NCI-H2171 treated with DMSO at 0.1 percent for 48 hours (cell line): ENCODE data around the gene MRPS2.

Experiments used
- DNase-seq: peaks from one replicate; lab custom pipeline; 2025; lab: John Stamatoyannopoulos, UW

The MRPS2 gene

DNA sequence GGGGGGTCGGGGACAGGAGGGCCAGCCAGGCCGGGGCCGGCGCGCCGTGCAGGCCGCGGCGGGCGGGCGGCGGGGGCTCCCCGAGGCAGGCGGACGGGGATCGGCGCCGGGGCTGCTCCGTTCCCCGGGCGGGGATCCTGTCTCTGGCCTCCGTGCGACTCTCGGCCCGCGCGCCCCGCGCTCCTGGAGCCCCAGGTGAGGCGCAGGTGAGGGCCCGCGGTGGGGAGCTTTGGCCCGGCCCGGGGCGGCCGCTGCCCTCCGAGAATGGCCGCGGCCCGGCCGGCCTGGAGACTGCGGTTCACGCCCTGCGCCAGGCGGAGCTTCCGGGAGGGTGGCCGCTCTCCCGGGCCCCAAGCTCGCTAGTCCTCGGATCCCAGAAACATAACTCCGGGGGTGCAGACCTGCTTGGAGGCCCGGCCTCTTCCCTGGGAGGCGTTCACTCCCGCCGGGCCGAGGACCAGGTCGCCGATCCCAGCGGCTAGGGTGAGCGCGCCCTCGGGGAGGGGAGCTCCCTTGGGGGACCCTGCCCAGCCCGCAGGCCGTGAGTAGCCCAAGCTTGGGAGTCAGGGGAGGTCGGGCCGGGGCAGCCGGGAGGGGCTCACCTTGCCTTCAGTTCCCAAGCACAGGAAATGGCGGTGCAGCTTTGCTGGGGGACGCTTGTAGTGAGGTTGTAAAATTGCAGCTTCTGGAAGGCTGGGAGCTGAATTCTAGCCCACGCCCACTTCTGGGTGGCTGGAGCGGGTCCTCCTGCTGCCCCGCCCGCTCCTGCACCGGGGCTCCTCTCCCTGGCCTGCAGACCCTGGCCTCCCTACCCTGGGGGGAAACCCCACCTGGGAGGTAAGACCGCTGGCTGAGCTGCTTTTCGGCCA, 20.2 kb upstream of the MRPS2 start:
- DNase-seq: peak; percentile 31

DNA sequence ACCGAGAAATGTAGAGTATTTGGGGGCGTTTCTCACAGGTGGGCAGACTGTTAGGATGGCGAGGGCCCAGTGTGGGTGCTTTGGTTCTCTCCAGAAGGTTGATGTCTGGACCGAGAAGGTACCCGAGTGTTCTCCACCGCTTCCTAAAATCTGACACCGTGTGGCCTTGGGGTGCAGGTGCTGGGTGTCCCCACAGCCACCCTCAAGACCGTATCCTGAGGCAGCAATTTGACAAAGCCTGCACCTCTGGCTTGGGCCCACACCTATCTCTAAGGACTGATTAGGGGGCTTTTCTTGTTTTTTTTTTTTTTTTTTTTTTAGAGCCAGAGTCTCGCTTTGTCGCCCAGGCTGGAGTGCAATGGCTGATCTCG, 19.6 kb upstream of the MRPS2 start:
- DNase-seq: no peak

DNA sequence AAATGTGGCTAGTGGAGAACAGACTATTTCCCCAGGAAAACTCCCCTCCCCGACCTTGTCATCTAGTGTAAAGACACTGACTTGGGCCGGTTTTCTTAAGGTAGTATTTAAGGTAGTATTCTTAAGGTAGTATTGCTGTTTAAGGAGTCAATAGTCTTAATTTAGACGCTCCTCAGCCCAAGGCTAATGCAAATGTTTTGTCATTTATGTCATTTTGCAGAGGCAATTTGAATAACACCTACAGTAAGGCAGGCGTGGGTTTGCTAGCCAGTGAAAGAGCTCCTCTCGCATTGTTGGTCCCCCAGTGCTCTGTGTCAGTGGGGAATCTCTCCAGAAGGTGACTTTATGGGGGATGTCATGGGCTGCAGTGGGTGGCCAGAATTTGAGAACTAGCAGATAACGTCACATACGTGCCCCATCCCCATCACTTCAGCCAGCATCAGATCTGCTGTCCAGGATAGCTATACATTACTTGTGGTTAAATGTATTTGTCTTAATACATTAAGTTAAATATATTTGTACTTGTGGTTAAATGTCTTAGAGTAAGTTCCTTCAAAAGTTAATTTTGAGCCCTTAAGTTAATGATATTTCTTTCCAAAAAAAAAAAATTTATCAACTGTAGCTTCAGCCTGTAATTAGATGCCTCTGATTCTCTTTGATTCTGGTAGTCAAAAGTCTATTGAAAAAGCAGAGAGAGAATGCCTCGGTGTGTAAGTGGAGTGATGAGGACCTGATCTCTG, 18.3 kb upstream of the MRPS2 start:
- no peak for DNase-seq

DNA sequence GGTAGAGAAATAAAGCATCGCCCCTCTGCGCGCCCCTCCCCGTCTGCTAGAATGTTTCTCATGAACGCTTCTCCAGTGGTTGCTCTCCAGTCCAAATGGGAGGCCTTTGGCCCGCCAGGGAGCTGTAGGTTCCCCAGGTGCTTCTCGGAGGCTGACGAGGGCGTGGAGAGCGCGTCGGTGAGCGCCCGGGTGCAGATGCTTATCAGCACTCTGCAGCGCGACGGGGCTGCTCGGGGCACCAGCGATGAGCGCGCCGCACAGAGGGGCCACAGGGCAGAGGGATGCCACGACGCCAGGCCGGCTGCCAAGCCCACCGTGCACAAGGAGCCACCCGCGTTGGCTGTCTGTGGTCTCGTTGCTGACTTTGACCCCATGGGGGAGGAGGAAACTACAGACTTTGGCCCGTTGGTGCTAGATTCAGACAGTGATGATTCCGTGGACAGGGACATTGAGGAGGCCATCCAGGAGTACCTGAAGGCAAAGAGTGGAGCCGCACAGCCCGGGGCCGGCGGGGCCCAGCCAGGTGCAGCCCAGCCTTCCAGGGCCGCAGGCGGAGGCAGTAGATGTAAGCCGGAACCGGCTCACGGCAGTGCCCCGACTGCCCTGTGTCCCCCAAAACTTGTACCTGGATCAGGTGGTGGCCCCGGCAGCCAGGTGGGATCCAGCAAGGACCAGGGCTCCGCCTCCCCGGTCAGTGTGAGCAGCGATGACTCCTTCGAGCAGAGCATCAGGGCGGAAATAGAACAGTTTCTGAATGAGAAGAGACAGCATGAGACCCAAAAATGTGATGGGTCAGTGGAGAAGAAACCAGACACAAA, 15.8 kb upstream of the MRPS2 start:
- DNase-seq: no peak

DNA sequence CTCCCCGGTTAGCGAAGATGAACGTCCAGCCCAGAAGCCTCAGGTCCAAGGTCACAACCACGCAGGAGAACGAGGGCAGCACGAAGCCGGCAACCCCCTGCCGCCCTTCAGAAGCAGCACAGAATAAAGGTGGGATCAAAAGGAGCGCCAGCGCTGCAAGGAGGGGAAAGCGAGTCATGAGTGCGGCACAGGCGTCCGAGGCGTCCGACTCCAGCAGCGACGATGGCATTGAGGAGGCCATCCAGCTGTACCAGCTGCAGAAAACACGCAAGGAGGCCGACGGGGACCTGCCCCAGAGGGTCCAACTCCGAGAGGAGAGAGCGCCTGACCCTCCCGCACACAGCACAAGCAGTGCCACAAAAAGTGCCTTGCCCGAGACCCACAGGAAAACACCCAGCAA, 15.1 kb upstream of the MRPS2 start:
- DNase-seq: no peak

DNA sequence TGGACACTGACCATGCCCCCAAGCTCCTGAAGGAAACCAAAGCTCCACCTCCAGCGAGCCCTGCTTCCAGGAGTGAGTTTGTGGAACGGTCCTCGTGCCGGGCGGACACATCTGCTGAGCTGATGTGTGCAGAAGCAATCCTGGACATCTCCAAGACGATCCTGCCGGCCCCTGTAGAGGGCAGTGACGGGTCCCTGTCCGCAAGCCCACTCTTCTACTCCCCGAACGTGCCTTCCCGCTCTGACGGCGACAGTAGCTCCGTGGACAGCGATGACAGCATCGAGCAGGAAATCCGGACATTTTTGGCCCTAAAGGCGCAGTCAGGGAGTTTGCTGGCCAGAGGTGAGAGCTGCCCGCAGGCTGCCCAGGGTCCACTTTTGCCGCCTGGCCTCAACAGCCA, 14.7 kb upstream of the MRPS2 start:
- DNase-seq: no peak

DNA sequence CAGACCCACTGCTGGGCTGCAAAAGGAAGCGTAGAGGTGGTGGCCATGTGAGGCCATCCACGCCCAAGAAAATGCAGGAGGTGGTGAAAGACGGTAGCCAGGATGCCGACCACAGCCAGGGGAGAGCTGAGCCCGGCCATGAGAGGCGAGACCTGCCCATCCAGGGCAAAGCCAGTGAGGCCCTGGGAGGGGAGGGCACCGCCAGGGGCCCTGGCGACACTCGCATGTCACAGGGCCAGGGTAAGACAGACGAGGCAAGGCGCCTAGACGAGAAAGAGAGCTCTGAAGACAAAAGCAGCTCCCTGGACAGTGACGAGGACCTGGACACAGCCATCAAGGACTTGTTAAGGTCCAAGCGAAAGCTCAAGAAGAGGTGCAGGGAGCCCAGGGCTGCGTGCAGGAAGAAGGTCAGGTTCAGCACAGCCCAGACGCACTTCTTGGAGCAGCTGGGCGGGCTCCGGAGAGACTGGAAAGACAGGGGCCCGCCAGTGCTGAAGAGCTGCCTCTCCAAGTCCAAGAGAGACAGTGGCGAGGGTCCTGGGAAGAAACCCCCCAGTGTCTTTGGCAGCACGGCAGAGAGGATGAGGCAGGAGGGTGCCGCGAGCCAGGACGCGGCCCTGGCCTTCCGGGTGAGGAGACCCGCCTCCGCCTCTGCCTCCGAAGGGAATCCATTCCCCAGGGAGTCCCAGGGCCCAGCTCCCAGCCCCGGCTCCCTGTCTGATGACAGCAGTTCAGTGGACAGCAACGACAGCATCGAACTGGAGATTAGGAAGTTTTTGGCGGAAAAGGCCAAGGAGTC, 14.0 kb upstream of the MRPS2 start:
- no peak for DNase-seq

DNA sequence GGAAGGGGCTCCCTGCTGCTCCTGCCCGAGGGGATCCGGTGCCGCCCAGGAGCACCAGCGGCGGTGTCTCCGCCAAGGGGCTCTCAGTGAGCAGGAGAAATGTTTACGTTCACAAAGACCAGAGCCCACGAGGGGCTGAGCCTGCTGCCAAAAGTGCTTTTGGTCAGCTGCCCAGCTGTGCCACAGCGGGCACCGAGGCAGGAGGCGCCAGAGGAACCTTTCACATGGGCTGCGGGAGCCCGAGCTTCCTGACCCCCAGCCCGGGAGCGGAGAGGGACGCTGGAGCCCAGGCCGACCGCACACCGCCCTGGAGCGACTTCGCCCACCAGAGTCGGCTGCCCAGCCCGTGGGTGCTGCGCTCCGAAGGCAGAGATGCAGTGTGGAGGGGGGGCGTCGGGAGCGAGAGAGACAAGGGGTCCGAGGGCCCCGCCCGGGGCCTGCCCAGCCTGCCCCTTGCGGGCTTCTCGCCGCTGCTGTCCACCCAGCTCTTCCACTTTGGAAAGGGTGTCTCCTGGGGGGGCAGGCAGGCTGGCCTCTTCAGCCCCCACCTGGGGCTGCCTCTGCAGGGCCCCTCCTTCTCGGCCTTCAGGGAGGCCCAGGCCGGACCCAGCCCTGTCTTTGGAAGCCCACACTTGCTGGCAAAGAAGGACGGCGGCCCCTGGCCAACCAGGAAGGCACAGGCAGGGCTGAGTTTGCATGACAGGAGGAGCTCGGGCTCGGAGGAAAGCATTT, 13.0 kb upstream of the MRPS2 start:
- DNase-seq: no peak

DNA sequence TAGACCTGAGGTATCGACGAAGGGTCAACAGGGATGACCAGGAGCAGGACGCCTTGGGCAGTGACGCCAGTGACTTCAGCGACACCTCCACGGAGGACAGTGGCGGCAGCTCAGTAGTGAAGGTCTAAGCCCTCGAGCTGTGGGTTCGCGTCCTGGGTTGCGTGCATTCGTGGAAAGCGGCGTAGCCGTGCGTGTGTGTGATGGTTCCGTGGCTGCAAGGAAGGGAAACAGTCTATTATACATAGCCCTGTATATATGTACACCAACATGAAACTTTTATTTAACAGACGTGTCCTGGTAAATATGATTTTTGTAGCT, 12.5 kb upstream of the MRPS2 start:
- DNase-seq: no peak

DNA sequence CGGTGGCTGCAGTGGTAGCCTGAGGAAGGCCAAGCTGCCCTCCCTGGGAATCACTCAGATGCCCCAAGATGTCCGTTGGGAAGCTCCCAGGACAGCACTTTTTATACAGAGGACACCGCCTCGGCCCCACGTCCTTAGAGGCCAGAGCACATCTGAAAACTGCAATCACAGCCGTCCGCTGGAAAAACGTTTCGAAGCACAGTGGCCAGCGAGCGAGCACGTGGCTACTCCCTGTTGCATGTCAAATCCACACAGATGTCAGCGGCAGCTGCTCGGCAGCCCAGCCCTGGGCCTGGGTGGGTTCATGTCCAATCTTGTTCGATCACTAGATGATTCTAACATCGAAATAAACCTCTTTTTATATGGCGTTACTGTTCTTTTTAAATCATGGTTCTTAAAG, 12.0 kb upstream of the MRPS2 start:
- no peak for DNase-seq

DNA sequence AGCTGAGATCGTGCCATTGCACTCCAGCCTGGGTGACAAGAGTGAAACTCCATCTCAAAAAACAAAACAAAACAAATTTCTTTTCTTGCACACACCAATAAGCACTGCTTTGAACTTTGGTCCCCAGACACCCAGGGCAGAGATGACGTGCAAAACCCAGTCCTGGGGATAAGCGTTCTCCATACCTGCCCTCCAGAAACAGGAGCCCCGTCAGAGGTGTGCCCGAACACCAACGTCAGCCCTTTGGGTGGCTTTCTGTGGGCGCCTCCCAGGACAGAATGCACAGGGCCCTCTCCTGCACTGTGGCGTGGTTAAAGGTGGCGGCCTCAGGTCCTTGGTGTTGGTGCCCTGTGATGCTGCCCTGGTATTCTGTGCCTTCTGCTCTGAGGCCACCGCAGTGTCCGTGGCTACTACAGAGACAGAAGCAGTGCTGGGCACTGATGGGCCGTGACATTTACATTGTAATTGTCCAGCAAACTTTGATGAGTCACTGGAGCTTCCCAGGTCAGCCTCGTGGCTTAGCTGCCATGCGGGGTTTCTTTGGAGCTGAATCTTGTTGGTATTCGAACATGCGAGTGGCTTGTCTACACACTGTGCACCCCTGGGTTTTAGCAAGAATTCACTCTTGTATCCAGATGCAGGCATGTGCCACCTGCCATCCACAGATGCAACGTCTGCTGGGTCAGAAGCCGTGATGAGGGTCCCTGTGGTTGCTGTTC, 11.1 kb upstream of the MRPS2 start:
- DNase-seq: no peak

DNA sequence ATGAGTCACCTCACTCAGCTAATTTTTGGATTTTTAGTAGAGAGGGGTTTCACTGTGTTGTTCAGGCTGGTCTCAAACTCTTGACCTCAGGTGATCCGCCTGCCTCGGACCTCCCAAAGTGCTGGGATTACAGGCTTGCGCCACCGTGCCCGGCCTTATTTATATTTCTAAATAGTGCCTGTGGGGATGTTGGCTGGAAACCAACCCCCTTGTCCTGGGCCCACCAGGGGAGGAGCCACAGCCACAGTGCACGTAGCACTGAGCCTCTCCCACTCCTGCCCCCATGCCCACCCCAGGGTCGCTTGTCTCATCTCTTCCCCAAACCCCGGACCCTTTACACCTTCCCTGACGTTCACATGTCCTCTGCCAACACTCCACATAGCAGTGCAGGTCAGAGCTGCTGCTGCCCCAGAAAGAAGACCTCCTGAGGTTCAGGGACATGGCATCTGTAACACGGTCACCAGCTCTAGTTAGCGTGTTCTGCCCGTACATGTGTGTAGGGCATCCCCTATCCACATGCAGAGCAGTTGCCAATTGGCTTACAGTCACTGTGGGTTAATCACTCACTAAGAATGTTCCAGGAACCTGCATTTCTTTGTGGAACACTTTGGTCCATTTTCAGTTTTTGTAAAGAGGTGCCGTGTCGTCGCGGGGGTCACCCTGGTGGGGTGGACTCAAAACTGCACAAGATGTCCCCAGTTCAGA, 10.2 kb upstream of the MRPS2 start:
- no peak for DNase-seq

DNA sequence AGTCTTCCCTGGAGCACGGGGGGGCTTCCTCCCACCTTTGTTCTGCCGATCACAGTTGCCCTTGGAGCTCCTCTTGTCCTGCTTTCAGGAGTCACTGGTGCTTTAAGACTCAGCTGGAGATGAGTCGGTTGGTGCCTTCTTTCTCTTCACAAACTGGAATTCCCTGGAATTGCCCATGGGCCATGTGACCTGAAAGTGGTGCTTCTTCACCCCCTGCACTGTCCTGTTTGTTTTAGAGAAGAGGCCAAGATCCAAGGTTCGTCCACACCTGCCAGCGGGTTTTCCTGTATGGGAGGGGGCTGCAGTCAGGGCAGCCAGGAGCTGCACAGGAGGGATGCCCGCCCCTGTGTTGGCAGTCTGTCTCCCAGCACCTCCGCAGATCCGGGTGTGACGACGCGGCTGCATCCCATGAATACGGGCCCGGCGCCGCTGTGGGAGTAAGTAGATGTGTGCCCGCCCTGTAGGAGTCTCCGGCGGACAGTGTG, 9.5 kb upstream of the MRPS2 start:
- no peak for DNase-seq

DNA sequence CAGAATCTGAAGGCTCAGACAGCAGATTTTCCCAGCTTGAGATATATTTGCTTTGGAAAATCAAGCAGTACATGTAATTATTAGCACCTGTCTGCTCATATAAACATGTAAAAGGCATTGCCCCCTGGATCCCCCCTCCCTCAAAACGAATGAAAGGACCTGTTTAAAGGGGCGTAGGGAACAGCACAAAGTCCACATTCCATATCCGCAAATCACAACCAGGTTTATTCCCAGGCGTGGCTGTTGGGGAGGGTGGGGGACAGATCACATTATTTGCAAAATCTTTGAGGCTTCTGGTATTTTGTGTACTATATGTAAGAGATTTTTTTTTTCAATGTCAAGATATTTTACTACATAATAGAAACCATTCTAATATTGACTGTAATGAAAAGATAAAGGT, 8.7 kb upstream of the MRPS2 start:
- no peak for DNase-seq

DNA sequence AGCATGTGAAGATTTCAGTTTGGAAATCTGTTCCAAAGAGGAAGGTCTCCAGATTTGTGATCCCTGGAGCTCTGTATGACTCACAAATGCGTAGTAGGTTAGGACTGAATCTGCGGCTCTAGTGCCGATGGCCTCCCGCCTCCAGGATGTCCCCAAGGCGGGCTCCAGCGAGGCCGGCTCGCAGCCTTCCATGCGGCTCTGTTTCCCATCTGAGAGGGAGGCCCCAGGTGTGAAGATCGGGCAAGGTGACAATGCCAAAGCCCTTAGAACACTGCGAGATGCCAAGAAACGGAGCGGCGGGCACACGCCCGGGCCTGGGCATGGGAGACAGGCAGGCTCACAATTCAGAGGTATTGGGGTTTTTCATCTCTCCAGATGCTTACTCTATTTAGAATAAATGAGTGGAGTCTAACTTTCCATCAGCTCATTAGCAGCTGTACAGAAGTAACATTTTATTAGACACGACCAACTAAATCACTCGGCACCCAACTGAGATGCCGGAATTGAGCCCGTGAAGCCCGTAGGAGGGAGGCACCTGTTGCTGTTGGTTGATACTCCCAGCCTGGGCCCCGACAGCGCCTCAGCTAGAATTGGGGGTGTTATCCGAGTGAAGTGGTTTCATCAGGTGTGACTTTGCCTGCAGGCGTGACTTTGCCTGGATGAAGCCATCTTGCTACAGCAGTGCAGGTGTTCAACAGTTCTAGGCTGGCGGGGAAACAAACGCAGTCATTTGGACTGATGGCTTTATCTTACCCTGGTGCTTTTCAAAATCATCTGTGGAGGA, 7.4 kb upstream of the MRPS2 start:
- no peak for DNase-seq

DNA sequence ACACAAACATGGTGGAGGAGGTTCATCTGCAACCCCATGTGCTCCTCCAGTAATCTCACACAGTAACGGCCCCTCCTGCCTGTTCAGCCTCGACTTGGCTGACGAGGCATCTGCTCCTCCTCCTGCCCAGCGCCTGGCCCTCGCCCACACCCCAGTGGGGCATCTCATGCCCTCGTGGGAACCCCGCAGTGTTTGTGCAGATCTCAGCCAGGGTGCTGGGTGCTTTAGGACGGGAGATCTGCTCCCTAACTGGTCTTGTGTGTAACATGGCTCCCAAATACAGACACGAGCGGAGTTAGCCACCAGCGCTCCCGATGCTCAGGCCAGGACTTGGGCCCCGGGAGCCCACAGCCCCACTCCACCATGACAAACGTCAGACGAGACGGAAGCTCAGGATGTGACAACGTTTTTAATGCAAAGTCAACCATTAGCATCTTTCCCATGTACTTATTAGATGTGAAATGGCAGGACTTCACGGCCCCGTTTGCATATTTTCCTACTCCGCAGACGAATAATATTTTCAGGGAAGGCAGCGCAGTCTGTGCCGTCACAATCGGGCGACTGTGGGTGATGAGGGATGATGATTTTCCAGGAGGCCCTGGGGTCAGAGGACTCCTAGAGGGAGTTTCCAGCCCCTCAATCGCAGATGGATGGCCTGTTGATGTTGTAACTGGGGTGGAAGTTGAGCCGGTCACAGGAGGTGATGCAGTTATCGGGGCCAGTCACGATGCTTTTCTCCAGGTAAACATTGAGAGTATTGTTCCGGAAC, 5.5 kb upstream of the MRPS2 start:
- DNase-seq: no peak

DNA sequence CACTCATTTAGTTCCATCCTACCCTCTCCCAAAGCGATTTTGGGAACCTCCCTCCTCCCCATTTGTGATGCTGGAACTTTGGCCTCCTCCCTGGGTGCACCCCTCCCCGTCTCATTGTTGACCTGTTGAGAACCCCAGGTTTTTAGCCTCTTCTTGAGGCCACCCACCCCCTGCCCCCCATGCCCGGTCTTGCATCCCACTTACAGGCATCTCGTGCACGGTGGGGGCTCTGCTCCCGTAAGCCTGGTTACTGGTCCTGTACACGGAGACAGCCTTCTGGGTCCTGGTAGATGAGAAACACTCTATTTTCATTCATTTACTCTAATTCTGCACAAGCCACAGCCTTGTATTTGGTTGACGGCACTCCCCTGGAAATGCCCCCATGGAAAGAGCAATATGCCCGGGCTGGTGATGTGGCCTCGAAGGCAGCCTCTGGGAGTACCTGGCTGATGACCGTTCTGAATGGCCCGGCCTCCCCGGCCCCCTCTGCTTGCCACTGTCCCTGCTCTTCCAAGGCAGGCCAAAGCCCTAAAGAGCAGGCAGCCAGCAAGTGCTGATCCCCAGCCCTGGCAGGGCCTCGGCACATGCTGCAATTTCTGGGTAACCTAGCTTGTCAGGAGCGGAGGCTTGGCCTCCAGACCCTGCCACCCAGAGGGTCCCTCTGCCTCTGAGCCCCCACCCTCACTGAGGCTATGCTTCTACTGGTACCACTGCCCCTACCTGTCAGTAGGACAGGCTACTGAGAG, 1.9 kb upstream of the MRPS2 start:
- DNase-seq: no peak
